ENCODE data around the gene SLIT3. TPM values are rescaled to one million over a fixed set of nuclear protein-coding genes. Genes with fewer than 3 reads are reported as not detected.

The SLIT3 gene
- total RNA-seq, 1 donor from 2014 or later, result 56.6 TPM

DNA sequence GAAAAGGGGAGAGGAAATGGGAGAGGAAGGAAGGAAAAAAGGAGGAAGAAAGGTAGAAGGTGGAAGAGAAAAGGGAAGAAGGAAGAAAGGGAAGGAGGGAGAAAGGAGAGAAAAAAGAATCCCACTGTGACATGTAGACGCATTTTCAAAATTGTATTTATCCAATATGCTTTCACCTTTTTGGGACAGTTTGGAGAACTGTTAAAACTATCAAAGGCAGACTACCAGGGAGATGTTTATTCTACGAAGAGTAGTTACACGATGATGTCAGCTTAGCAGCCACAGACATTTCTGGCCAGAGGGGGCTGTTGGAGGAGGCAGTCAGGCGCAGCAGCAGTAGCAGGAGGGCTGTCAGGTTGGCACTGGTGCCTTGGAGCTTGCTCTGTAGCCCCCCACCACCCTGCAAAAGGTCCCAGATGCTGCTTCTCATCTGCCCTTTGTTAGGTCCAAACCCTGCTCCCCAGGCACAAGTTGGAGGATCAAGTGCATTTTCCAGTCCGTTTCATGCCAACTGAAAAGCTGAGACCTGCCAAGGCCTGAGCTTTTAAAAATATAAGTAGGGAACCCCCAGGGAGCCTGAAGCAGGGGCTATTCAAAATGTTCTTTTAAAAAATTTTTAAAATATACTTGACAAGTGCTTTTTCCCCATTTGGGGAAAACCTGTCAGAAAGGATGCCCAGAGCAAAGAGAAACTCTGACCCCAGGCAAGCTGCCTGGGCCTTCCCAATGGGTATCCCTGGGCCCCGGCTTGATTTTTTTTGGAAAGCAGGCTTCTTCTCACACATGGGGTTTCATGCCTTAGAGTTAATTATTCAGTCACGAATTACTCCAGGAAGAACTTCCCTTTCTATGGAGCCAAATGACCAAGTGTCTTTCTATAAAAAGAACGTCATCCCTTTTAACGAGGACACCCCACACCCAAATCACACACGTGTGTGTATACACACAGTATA is 203.3 kb downstream of the SLIT3 start:
- no peaks in the 10 kb centered on the region for H3K9me3 Mint-ChIP-seq
- no peak overlapping the region for H3K27ac Mint-ChIP-seq
- peaks cover 37% of the 10 kb centered on the region for H3K27me3 Mint-ChIP-seq
- H3K4me3 Mint-ChIP-seq, result no peak overlapping the region
- H3K36me3 Mint-ChIP-seq, result peaks cover 5% of the 10 kb centered on the region
- TF ChIP-seq, protein P1, sequence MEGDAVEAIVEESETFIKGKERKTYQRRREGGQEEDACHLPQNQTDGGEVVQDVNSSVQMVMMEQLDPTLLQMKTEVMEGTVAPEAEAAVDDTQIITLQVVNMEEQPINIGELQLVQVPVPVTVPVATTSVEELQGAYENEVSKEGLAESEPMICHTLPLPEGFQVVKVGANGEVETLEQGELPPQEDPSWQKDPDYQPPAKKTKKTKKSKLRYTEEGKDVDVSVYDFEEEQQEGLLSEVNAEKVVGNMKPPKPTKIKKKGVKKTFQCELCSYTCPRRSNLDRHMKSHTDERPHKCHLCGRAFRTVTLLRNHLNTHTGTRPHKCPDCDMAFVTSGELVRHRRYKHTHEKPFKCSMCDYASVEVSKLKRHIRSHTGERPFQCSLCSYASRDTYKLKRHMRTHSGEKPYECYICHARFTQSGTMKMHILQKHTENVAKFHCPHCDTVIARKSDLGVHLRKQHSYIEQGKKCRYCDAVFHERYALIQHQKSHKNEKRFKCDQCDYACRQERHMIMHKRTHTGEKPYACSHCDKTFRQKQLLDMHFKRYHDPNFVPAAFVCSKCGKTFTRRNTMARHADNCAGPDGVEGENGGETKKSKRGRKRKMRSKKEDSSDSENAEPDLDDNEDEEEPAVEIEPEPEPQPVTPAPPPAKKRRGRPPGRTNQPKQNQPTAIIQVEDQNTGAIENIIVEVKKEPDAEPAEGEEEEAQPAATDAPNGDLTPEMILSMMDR (conservative IDR thresholded peaks at IDR 0.05), result no peak
- H3K4me1 Mint-ChIP-seq (ENCODE audit: unreplicated experiment), result peaks cover 17% of the 10 kb centered on the region
- DNase-seq (ENCODE audit: extremely low spot score, unreplicated experiment), result no peak

DNA sequence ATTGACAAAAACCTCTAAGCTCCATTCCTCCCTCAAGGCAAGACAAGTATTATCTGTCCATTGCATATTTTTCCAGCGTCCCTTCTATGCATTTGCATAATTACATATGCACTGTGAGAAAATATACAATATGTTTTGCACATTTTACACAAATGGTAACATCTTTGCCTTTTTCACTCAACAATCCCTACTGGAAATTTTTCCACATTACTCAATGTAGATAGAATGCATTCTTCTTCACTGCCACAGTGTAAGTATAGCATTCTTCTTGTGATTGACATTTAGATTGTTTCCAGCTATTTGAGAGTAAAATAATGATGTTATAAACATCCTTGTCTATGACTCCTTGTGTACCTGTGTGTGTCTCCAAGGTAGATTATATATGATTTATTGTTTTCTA is 205.0 kb downstream of the SLIT3 start:
- Mint-ChIP-seq H3K27me3 (peaks cover 31% of the 10 kb centered on the region), H3K27ac (no peak overlapping the region), H3K4me3 (no peak overlapping the region), H3K4me1 (ENCODE audit: unreplicated experiment) (peaks cover 21% of the 10 kb centered on the region), H3K36me3 (peaks cover 4% of the 10 kb centered on the region), H3K9me3 (no peaks in the 10 kb centered on the region)
- DNase-seq (ENCODE audit: extremely low spot score, unreplicated experiment), result no peak
- TF ChIP-seq, protein P1 (conservative IDR thresholded peaks at IDR 0.05), result no peak

DNA sequence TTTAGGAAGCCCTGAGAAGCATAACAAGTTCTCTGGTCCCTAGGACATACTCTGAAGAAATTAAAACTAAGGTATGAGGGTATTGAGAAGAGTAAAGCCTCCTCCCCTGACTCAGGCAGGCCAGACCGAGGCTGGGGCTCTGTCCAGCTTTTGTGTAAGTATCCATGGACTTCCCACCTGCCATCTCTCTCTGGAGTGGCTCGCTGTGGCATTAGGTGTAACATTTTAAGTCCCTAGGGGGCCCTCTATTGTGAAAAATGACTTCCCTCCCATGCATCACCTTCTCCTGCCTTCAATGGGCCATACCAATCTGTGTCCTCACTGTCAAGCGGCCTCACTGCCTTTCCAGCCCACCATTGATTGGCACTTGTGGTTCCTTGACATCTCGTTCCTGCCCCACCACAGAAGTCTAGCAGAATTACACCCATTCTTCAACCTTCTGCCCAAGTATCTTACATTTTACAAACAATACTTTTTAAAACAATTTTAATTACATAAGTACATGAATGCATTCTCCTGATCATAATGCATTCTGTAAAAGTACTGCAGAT is 205.5 kb downstream of the SLIT3 start:
- no peak for DNase-seq (ENCODE audit: extremely low spot score, unreplicated experiment)
- TF ChIP-seq, protein P1 (conservative IDR thresholded peaks at IDR 0.05), result no peak
- H3K4me1 Mint-ChIP-seq (ENCODE audit: unreplicated experiment), result peaks cover 21% of the 10 kb centered on the region
- H3K27ac Mint-ChIP-seq, result no peak overlapping the region
- no peak overlapping the region for H3K4me3 Mint-ChIP-seq
- no peaks in the 10 kb centered on the region for H3K9me3 Mint-ChIP-seq
- peaks cover 4% of the 10 kb centered on the region for H3K36me3 Mint-ChIP-seq
- peaks cover 31% of the 10 kb centered on the region for H3K27me3 Mint-ChIP-seq

DNA sequence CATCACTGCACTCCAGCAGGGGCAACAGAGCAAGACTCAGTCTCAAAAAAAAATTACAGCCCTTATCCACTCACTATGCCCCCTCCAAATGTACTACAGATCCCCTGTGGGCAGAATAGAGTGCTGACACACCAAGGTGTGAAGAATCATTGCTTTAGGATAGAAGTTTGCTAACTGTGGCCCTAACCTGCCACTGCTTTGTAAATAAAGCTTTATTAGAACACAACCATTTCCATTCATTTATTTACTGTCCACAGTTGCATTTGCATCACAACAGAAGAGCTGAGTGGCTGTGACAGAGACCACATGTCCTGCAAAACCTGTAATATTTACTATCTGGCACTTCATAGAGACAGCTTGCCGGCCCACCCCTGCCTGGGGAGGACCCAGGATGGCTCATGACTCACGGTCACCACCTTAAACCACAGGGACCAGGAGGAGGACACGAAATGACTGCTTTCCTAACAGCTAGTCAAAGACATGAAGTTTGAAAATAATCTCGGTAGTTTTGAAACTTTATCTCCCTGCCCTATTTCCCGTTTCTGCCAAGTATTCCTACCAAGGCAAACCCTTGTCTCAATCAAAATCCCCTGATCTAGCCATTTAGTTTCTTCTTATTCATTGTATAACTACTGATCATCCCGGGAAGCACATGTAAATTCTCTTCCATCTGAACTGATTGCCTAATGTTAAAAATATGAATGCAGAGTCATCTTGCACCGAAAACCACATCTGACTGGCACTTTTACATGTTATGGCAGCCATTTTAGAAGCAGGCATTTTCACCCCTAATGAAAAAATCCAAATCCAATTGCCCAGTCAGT is 206.1 kb downstream of the SLIT3 start:
- Mint-ChIP-seq H3K4me1 (ENCODE audit: unreplicated experiment) (peaks cover 18% of the 10 kb centered on the region), H3K27me3 (peaks cover 29% of the 10 kb centered on the region), H3K27ac (no peak overlapping the region), H3K9me3 (peaks cover 3% of the 10 kb centered on the region), H3K4me3 (no peak overlapping the region), H3K36me3 (peaks cover 4% of the 10 kb centered on the region)
- no peak for DNase-seq (ENCODE audit: extremely low spot score, unreplicated experiment)
- TF ChIP-seq, protein P1 (conservative IDR thresholded peaks at IDR 0.05), result no peak

DNA sequence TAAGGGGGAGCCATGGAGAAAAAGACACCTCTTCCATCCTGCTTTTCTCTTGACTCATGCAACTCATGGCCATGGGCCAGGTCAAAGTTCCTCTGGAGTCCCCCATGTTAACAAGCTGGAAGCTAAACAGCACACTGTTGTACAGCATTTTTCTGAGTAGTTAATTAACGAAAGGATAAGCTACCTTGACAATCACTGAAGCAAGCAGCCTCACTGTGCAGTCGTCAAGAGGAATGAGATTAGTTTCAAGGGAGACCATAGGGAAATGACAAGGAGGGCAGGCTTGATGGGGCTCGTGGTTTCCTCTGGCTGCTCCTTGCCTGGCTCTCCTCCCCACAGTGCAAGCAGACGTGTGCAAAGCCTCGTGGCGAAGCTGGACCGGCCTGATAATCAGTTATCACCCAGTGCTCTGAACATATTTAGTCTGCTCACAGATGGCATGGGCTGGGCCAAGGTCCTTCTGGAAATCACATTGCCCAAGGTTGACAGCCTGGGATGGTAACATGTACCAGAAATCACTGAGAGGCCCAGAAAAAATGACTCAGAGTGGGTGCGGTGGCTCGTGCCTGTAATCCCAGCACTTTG is 209.5 kb downstream of the SLIT3 start:
- Mint-ChIP-seq H3K27ac (no peak overlapping the region), H3K9me3 (peaks cover 6% of the 10 kb centered on the region), H3K36me3 (peaks cover 8% of the 10 kb centered on the region), H3K4me3 (no peak overlapping the region), H3K27me3 (peaks cover 17% of the 10 kb centered on the region), H3K4me1 (ENCODE audit: unreplicated experiment) (peaks cover 18% of the 10 kb centered on the region)
- DNase-seq (ENCODE audit: extremely low spot score, unreplicated experiment), result no peak
- TF ChIP-seq, protein P1 (conservative IDR thresholded peaks at IDR 0.05), result no peak
